H9 (cell line): ENCODE measurements around the gene SNED1. TPM values are rescaled to one million over a fixed set of nuclear protein-coding genes. Genes with fewer than 3 reads are reported as not detected.

Experiments
- DNase-seq: peaks from one replicate; pipeline ENCODE4 v3.0.0-alpha.2; 2017
- H2AFZ ChIP-seq: one replicate; pipeline ENCODE4 v1.6.1; 2013; ENCODE audit warnings: mild to moderate bottlenecking, low read length, control low read depth, moderate library complexity
- H2AK5ac ChIP-seq: 2 replicates; pipeline ENCODE4 v1.6.1; 2013; ENCODE audit warnings: low read length, control low read depth, mixed read lengths; ENCODE audit not compliant: insufficient read length
- H2BK120ac ChIP-seq: one replicate; pipeline ENCODE4 v1.6.1; 2013; ENCODE audit warnings: low read depth, mild to moderate bottlenecking, low read length, control low read depth, inconsistent platforms; ENCODE audit not compliant: poor library complexity, severe bottlenecking
- H2BK12ac ChIP-seq: 2 replicates; pipeline ENCODE4 v1.6.1; 2013; ENCODE audit warnings: low read length, control low read depth, mixed read lengths, low read depth; ENCODE audit not compliant: insufficient read length
- H2BK15ac ChIP-seq: 2 replicates; pipeline ENCODE4 v1.6.1; 2013; ENCODE audit warnings: low read depth, low read length, control low read depth
- H2BK20ac ChIP-seq: one replicate; pipeline ENCODE4 v1.6.1; 2013; ENCODE audit warnings: low read depth, mild to moderate bottlenecking, low read length, control low read depth, inconsistent platforms; ENCODE audit not compliant: poor library complexity, severe bottlenecking
- H2BK5ac ChIP-seq: 2 replicates; pipeline ENCODE4 v1.6.1; 2013; ENCODE audit warnings: low read length, control low read depth, mixed read lengths; ENCODE audit not compliant: insufficient read length
- H3K14ac ChIP-seq: 2 replicates; pipeline ENCODE4 v1.6.1; 2013; ENCODE audit warnings: low read length, control low read depth; ENCODE audit not compliant: insufficient read depth
- H3K18ac ChIP-seq: 2 replicates; pipeline ENCODE4 v1.6.1; 2013; ENCODE audit warnings: low read depth, mild to moderate bottlenecking, mixed read lengths, low read length, control low read depth; ENCODE audit not compliant: insufficient read length
- H3K23ac ChIP-seq: 2 replicates; pipeline ENCODE4 v1.6.1; 2013; ENCODE audit warnings: low read length, control low read depth, mixed read lengths, low read depth; ENCODE audit not compliant: insufficient read length
- H3K23me2 ChIP-seq: 2 replicates; pipeline ENCODE4 v1.6.1; 2013; ENCODE audit warnings: low read depth, mild to moderate bottlenecking, mixed read lengths, low read length, control low read depth; ENCODE audit not compliant: insufficient read length, poor library complexity, severe bottlenecking
- H3K27ac ChIP-seq: 2 replicates; pipeline ENCODE4 v1.5.1; 2013; ENCODE audit warnings: low read length, control low read depth, mixed read lengths, low read depth; ENCODE audit not compliant: insufficient read length
- H3K27me3 ChIP-seq: 2 replicates; pipeline ENCODE4 v1.6.1; 2013; ENCODE audit warnings: low read length, control low read depth, inconsistent platforms; ENCODE audit not compliant: insufficient read depth
- H3K4ac ChIP-seq: 2 replicates; pipeline ENCODE4 v1.6.1; 2013; ENCODE audit warnings: low read depth, mild to moderate bottlenecking, control low read depth, inconsistent platforms, low read length, moderate library complexity
- H3K4me1 ChIP-seq: 2 replicates; pipeline ENCODE4 v1.6.1; 2013; ENCODE audit warnings: low read length, control low read depth, inconsistent platforms; ENCODE audit not compliant: insufficient read depth
- H3K4me2 ChIP-seq: 2 replicates; pipeline ENCODE4 v1.6.1; 2013; ENCODE audit warnings: low read length, control low read depth, mixed read lengths; ENCODE audit not compliant: insufficient read length, insufficient read depth
- H3K56ac ChIP-seq: 2 replicates; pipeline ENCODE4 v1.6.1; 2013; ENCODE audit warnings: low read depth, mild to moderate bottlenecking, mixed read lengths, low read length, control low read depth; ENCODE audit not compliant: insufficient read length
- H3K79me1 ChIP-seq: 2 replicates; pipeline ENCODE4 v1.6.1; 2013; ENCODE audit warnings: low read depth, mild to moderate bottlenecking, moderate library complexity, low read length, control low read depth, inconsistent platforms; ENCODE audit not compliant: insufficient read depth, poor library complexity, severe bottlenecking
- H3K79me2 ChIP-seq: 2 replicates; pipeline ENCODE4 v1.6.1; 2013; ENCODE audit warnings: low read length, control low read depth, inconsistent platforms; ENCODE audit not compliant: insufficient read depth
- H3K9ac ChIP-seq: 2 replicates; pipeline ENCODE4 v1.6.1; 2013; ENCODE audit warnings: low read length, control low read depth, mixed read lengths; ENCODE audit not compliant: insufficient read length; ENCODE audit errors: extremely low read depth
- H3K9me3 ChIP-seq: one replicate; pipeline ENCODE4 v1.6.1; 2013; ENCODE audit warnings: low read depth, low read length, inconsistent platforms; ENCODE audit not compliant: control insufficient read depth
- H3T11ph ChIP-seq: one replicate; pipeline ENCODE4 v1.6.1; 2013; ENCODE audit warnings: mild to moderate bottlenecking, low read length, control low read depth, inconsistent platforms
- H4K20me1 ChIP-seq: one replicate; pipeline ENCODE4 v1.6.1; 2013; ENCODE audit not compliant: control insufficient read depth, insufficient read length, insufficient read depth
- H4K5ac ChIP-seq: 2 replicates; pipeline ENCODE4 v1.6.1; 2013; ENCODE audit warnings: low read depth, mild to moderate bottlenecking, mixed read lengths, low read length, control low read depth; ENCODE audit not compliant: insufficient read length
- H4K8ac ChIP-seq: replicated peaks from 2 replicates; pipeline ENCODE4 v1.6.1; 2013; ENCODE audit warnings: low read length, control low read depth, mixed read lengths, low read depth; ENCODE audit not compliant: insufficient read length
- H4K91ac ChIP-seq: 2 replicates; pipeline ENCODE4 v1.6.1; 2013; ENCODE audit warnings: low read depth, mild to moderate bottlenecking, moderate library complexity, mixed read lengths, low read length, control low read depth; ENCODE audit not compliant: insufficient read length
- H3K27ac Mint-ChIP-seq, 3 experiments: 2 replicates in 2 of 3; 3 replicates in 1 of 3; pipeline ENCODE4 v1.8.0; 2020 to 2021; ENCODE audit warnings: mixed read lengths in 3 of 3, mild to moderate bottlenecking in 1 of 3, moderate library complexity in 1 of 3
- H3K27me3 Mint-ChIP-seq: 2 replicates; pipeline ENCODE4 v1.8.0; 2021; ENCODE audit warnings: low read depth, mild to moderate bottlenecking, moderate library complexity, mixed read lengths
- H3K36me3 Mint-ChIP-seq, 3 experiments: 2 replicates in 2 of 3; 3 replicates in 1 of 3; pipeline ENCODE4 v1.8.0; 2020 to 2021; ENCODE audit warnings: low read depth in 3 of 3, mixed read lengths in 3 of 3; ENCODE audit not compliant: insufficient read depth in 1 of 3
- H3K4me1 Mint-ChIP-seq, 2 experiments: 2 replicates each; pipeline ENCODE4 v1.8.0; 2020; ENCODE audit warnings: mixed read lengths in 2 of 2
- H3K4me3 Mint-ChIP-seq, 2 experiments: 2 replicates in 1 of 2; 3 replicates in 1 of 2; pipeline ENCODE4 v1.8.0; 2020 to 2021; ENCODE audit warnings: mild to moderate bottlenecking in 2 of 2, mixed read lengths in 2 of 2, moderate library complexity in 1 of 2
- H3K9me3 Mint-ChIP-seq, 2 experiments: 2 replicates in 1 of 2; 3 replicates in 1 of 2; pipeline ENCODE4 v1.8.0; 2020; ENCODE audit warnings: mild to moderate bottlenecking in 2 of 2, mixed read lengths in 2 of 2, moderate library complexity in 1 of 2
- WGBS: extraction: QIAGEN DNeasy Blood & Tissue Kit; methylation state at CpG from one replicate; pipeline ENCODE4 v1.1.7; 2013; ENCODE audit warnings: missing lambda C conversion rate, low lambda C conversion rate, mixed read lengths; ENCODE audit not compliant: insufficient read length; ENCODE audit errors: extremely low coverage; 5-methylcytosine and 5-hydroxymethylcytosine counted together
- total RNA-seq: library from RNA; stranded (reverse); gene quantifications from 2 replicates; pipeline ENCODE4 v1.2.1, GENCODE V29; 2021
- TF ChIP-seq, protein P1 (sequence below): fragments of 200-600 bp; sonication (generic); conservative IDR thresholded peaks from 3 replicates; pipeline ENCODE4 v1.8.0; 2021; ENCODE audit warnings: antibody characterized with exemption, mild to moderate bottlenecking

Gene SNED1
- total RNA-seq, 1 experiment from 2014 or later: 2.5 TPM

DNA sequence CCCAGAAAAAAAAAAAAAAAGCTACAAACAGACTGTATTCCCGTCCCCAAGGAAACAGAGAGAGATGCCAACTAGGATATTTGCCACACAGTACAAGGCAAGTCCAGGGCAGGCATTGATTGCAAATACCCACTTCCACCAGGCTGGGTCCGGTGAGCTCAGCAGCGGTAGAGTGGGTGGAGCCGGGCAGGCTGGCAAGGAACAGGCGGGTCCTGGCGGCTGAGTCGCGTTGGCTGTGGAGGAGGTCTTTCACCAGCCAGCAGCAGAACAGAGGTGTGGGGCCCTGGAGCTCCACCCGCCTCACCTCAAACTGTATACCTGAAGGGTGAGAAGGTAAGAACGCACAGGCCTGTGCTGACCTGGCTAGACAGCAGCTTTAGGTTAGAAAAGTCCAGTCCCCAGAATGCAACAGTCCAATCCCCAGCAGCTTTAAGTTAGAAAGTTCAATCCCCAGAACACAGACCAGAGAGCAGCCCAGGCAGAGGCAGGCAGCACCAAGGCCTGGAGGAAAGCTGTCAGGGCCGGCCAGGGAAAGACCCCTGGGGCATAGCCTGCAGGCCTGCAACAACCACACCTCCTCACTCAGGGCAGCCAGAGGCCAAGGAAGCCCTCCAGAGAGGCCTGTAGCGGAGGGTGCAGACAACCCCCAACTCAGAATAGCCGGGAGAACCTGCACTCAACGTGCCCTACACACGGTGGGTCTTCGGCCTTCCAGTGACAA lies 125.6 kb downstream of the SNED1 start:
- Histone ChIP-seq H3K4ac (no peak overlapping the region), H4K20me1 (no peaks in the 10 kb centered on the region), H2BK5ac (no peak overlapping the region), H3K23me2 (no peaks in the 10 kb centered on the region), H4K8ac (no peak overlapping the region), H3K4me2 (no peak overlapping the region), H2BK20ac (no peak overlapping the region), H3K23ac (no peak overlapping the region), H3K27ac (no peak overlapping the region), H3K79me1 (no peaks in the 10 kb centered on the region), H3T11ph (no peak overlapping the region), H2BK15ac (no peak overlapping the region), H2AFZ (no peak overlapping the region), H3K18ac (no peak overlapping the region), H3K56ac (no peak overlapping the region), H3K79me2 (no peaks in the 10 kb centered on the region), H2BK12ac (no peak overlapping the region), H4K91ac (no peak overlapping the region), H3K4me1 (no peaks in the 10 kb centered on the region), H3K27me3 (no peaks in the 10 kb centered on the region), H2BK120ac (no peak overlapping the region), H4K5ac (no peak overlapping the region), H3K9me3 (no peaks in the 10 kb centered on the region), H3K9ac (no peak overlapping the region), H3K14ac (no peak overlapping the region), H2AK5ac (no peak overlapping the region)
- no CpG with 5 or more reads among the region's 16 CpGs for WGBS
- H3K27me3 Mint-ChIP-seq: no peaks in the 10 kb centered on the region
- no peak for DNase-seq
- H3K4me3 Mint-ChIP-seq: no peak overlapping the region
- TF ChIP-seq, protein P1, sequence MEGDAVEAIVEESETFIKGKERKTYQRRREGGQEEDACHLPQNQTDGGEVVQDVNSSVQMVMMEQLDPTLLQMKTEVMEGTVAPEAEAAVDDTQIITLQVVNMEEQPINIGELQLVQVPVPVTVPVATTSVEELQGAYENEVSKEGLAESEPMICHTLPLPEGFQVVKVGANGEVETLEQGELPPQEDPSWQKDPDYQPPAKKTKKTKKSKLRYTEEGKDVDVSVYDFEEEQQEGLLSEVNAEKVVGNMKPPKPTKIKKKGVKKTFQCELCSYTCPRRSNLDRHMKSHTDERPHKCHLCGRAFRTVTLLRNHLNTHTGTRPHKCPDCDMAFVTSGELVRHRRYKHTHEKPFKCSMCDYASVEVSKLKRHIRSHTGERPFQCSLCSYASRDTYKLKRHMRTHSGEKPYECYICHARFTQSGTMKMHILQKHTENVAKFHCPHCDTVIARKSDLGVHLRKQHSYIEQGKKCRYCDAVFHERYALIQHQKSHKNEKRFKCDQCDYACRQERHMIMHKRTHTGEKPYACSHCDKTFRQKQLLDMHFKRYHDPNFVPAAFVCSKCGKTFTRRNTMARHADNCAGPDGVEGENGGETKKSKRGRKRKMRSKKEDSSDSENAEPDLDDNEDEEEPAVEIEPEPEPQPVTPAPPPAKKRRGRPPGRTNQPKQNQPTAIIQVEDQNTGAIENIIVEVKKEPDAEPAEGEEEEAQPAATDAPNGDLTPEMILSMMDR: no peak
- H3K4me1 Mint-ChIP-seq: no peaks in the 10 kb centered on the region
- no peaks in the 10 kb centered on the region for H3K9me3 Mint-ChIP-seq
- H3K36me3 Mint-ChIP-seq: peaks cover 13 to 50% (median 40%) of the 10 kb centered on the region in 3 experiments; a peak in 6 of 7 replicates
- H3K27ac Mint-ChIP-seq: peak overlapping the region in 1 of 3 experiments; percentile 40; a peak in 1 of 7 replicates
